ENCODE results near the gene GRID1.

Gene GRID1

DNA sequence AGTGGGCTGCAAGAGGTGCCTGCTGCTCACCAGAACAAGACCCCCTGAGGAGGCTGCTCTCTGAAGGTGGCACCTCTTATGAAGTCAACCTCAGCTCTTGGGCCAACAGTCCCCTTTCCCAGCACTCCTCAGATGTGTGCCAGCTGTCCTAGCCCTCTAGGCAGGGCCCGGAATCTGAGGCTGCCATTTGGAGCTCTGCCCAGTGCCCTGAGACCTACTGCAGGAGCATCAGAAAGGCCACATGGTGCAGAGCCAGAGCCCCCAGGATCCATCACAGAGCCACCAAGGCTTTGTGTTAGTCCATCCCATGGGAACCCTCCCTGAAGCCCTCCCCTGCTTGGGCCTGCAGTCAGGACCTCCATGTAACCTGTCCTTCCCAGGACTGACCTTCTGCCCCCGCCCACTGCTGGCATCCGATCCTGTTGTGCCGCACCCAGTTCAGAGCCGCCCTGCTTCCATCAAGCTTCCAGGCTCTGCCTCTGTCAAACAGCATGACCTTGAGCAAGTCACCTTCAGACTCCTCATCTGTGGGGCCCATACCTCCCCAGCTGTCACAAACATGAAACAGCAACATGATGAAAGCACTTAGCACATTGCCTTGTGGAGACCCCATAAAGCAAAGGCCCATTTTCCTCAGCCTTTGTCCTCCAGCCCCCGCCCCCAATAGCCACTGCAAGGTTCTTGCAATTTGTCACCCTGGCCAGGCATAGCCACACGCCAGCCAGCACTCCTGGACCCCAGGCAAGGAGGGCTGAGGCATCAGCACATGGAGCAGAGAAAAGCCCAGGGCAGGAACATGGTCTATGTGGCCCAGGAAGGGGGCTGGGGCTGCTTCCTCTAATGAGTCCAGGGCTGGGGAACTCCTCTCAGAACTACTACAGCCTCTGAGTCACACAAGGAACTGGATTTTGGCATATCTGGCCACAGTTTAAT is 51.7 kb downstream of the GRID1 start:
- no peak for DNase-seq (ENCODE audit: low spot score)

GRCh38 chr10:86313621-86314041 is 53.0 kb downstream of the GRID1 start:
- DNase-seq (ENCODE audit: low spot score), result no peak

GRCh38 chr10:86312701-86313270 is 53.8 kb downstream of the GRID1 start:
- DNase-seq (ENCODE audit: low spot score), result no peak

GRCh38 chr10:86311906-86312305 is 54.7 kb downstream of the GRID1 start:
- no peak for DNase-seq (ENCODE audit: low spot score)

DNA sequence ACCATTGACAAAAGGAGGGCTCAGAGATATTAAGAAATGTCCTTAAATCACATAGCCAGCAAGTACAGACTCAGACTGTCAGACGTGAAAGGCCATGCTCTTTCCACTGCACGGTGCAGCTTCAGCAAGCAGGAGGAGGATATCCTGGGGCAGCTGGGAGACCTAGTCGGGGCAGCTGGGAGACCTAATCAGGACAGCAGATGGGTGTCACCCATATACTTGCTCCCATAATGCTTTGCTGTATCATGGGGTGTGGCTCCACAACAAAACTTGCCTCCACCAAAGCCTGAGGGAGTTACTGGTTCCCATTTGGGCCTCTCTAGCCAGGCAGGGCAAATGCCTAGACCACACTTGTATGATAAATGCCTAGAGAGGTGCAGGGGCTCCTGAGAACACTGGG is 55.4 kb downstream of the GRID1 start:
- DNase-seq (ENCODE audit: low spot score), result no peak

DNA sequence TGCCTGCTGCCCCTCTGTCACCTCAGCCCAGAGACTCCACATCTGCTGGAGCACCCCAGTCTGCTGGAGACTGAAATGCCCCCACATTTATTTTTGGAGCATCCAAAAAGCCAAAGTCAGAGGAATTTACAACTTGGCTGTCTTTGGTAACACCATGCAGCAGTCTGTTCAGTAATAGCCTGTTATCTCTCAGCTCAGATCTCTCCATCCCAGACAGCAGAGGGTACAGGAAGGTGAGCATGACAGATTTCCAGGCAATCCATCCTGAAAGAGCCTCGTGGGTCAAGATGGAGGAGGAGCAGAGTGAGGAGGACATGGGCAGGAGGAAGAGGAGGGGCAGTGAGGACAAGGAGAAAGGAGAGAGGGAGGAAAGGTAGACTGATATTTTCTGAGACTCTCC is 55.9 kb downstream of the GRID1 start:
- DNase-seq (ENCODE audit: low spot score), result no peak

DNA sequence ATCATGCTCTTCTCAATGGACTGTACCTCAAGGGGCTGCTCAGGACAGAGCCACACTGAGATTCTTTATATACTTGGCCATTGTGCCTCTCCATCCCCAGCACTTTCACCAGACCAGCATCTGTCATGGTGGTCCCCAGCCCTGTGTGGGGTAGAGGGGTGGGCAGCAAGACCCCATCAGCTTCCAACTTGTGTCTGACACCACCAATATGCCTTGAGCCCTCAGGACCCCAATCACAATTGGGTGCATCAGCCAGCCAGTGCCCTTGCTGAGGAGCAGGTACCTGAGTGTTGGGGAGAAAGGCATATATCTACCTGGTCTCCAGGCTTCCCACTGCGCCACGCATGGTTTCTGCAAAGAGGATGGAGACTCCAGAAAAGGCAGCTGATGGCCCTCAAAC is 56.3 kb downstream of the GRID1 start:
- no peak for DNase-seq (ENCODE audit: low spot score)

GRCh38 chr10:86308056-86308455 is 58.5 kb downstream of the GRID1 start:
- DNase-seq (ENCODE audit: low spot score), result no peak

- DNase-seq (ENCODE audit: low spot score), result peak; percentile 38
These were observed 59.8 kb downstream of the GRID1 start for GRCh38 chr10:86306628-86307278.

DNA sequence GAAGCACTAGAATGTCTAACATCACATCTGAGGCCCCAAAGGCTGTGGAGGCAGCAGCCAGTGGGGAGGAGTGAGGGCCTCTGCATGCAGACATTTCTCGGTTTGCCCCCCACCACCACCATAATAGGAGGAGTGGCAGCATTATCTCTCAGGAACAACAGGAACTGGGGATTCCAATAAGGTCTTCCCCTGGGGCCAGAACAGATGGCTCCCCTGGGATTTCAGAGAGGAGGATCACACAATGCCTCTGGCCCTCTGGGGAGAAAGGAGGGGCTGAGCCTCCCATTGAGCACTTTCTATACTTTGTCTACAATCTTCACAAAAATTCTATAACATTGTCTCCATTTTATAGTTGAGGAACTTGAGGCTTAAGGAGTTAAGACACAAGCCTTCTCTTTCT is 61.1 kb downstream of the GRID1 start:
- DNase-seq (ENCODE audit: low spot score), result no peak

DNA sequence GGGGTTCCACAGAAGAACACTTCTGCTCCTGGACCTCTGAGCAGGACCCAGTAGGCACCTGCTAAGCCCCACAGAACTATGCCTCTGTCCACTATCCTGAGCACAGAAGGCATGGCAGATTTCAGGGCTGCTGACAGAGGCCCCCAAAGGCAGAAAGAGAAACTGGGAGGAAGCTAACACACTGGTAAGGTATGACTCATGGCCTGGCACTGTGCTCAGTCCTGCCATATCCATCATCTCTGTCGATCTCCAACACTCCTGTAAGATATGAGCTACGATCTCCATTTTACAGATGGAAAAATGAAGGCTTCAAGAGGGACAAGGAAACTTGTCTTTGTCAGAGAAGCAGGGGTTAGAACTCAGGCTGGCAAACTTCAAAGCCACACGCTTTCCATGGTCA is 62.2 kb downstream of the GRID1 start:
- no peak for DNase-seq (ENCODE audit: low spot score)

DNA sequence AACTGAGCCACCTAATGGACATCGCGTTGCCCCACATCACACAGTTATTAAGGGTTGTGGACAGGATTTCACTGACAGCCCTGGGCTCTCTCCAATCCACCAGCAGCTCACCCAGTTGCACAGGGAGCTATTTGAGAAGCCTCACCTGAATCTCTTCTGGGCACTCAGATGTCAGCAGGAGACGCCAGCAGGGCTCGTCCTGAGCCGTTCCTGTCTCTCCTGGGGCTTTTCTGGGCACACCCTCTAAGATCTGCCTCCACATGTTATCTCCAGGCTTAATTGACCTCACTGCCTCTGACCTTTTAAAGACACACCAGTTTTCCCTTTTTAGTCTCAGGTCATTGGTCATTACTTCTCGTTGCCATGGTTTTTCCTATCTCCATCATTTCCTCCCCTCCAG is 63.0 kb downstream of the GRID1 start:
- no peak for DNase-seq (ENCODE audit: low spot score)

DNA sequence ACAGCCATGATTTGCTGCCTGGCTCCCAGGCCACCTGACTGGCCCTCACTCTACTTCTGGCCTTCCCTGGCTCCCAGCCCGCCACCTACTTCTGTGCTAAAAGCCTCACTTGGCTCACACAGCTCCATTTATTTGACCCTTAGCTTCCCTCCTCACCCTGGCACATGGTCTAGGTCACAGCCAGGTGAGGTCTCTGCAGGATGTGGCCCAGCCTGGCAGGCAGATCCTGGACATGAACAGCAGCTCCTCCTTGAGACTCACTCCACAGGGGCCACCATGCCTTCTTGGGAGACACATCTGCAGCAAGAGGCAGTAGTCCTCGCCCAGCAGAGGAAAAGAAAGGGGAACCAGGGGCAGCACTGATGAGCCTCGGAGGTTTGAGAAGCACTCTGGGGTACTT is 64.6 kb downstream of the GRID1 start:
- no peak for DNase-seq (ENCODE audit: low spot score)

DNA sequence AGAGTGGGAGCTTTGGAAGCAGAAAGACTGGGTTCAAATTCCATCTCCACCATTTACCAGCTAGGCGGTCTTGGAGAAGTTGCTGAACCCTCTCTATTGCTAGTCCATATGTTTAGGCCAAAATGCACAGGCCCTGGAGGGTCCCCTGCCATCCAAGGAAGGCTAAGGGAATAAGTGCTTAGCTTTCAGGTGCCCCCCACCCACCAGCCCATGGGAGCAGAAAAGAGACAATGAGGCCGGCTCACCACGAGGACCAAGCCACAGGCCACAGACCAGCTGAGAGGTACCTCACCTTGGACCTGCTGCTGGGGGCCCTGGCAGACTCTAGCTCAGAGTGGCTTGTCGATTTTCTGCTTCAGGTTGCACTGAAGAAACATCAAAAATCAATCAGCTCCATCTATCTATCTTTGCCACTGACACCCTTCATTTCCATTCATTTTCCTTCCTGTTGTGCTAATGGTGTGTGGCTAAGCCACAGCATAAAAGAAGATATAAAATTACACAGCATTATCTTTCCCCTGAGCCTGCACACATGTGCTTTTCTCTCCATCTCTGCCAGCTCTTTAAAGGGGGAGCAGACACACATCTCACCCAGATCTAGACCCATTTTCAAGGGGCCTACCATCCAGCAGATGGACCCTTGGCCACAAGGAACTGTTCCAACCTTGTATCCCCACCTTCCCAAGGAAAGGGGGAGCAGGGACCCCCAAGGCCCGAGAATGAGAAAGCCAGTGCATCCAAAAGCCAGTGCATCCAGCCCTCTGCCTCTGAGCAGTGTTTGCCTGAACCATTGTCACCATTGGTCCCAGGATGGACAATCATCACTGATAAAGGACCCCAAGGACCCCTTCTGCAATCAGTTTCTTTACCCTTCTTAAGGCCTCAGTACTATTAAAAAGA is 65.4 kb downstream of the GRID1 start:
- no peak for DNase-seq (ENCODE audit: low spot score)

GRCh38 chr10:86300399-86300925 is 66.1 kb downstream of the GRID1 start:
- no peak for DNase-seq (ENCODE audit: low spot score)

DNA sequence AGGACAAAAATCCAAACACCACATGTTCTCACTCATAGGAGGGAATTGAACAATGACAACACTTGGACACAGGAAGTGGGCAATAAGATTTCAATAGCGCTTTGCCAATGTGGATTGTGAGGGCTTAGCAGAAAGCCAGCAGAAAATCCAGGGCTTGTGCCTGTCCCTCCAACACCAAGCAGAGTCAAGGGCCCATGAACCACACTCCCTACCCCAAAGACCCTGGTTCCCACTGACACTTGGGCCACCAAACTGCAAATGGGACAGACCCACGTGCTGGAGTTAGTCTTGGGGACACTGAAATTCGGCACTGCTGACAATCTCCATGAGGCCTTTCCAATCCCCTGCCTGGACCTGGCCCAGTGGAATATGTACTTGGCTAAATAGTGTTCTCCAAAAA is 67.0 kb downstream of the GRID1 start:
- DNase-seq (ENCODE audit: low spot score), result no peak

GRCh38 chr10:86298501-86299001 is 68.0 kb downstream of the GRID1 start:
- DNase-seq (ENCODE audit: low spot score), result no peak

DNA sequence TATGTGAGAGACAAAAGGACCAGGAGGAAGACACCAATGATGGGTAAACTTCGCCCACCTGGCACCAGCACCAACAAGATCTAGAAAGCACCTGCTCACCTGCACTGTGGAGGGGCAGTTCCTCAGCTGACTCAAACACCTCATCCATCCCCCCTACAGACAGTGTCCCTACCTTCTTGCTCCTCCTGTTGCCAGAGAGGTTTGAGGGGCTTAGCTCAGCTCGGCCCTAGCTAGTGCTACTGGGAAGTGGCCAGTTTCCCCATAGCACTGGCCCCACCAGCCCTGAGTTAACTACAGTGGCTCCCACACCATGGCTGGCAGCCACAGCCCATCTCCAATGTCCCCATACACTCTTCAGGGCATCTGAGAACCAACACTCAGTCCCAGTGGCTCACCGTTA is 70.8 kb downstream of the GRID1 start:
- DNase-seq (ENCODE audit: low spot score), result no peak

GRCh38 chr10:86295351-86295750 is 71.2 kb downstream of the GRID1 start:
- DNase-seq (ENCODE audit: low spot score), result no peak

DNA sequence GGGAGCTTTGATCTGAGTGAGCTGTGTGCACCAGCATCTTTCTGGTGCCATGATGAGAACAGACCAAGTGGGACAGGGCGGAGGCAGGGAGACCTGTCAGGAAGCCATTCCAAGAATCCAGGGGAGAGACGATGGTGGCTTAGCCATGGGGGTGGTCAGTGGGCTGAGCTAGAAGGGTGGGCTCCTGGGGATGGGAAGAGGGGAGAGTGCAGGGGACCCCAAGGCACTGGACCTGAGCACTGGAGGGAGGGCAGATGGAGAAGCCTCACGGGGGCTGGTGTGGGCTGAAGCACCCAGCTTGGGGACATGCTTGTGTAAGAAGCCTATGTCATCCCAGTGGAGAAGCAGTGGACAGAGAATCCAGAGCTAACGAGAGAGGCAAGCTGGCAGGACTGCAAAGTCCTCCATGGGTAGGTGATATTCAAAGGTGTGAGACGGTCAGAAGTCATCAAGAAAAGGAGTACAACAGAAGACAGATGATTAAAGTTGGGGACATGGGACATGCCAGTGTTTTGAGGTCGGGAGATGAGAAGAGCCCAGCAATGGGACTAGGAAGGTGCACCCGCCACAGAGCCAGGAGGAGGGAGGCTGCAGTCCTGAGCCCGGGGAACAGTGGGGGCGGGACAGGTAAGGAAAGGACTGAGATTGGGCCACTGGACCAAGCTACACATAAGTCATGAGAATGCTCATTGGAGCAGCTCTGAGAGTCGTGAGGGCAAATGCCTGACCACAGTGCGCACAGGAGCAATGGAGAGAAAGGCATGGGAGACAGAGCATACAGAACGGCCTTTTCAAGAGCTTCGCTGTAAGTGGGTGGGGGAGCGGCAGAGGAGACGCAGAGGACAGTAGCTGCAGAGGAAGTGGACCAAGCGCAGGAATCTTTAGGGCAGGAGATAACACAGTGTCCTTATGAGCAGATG is 72.0 kb downstream of the GRID1 start:
- DNase-seq (ENCODE audit: low spot score), result no peak

DNA sequence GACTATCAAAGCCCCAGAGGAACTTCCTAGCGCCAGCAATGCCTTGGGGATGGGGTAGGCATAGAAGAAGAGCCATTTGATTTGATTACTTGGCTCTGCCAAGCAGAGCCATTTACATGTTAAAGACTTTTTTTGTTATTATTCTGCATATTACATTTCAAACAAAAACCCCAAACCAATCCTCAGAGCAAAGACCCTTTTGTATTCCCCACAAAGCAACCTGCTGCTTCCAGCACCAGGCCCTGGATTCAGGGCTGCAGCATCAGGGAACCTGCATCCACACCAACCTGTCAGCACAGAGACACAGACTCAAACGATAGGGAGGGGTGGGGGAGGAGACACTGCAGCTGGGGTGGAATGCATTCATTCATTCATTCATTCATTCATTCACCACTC is 73.2 kb downstream of the GRID1 start:
- no peak for DNase-seq (ENCODE audit: low spot score)

All from AG08396 (cell line).